GM10847 (cell line): ENCODE results near the gene C9.

Source experiments
- POLR2A ChIP-seq: IDR thresholded peaks from 2 replicates; pipeline ENCODE4 v1.6.1; 2011; ENCODE audit not compliant: insufficient read length; ENCODE audit errors: extremely low read depth

C9 gene

DNA sequence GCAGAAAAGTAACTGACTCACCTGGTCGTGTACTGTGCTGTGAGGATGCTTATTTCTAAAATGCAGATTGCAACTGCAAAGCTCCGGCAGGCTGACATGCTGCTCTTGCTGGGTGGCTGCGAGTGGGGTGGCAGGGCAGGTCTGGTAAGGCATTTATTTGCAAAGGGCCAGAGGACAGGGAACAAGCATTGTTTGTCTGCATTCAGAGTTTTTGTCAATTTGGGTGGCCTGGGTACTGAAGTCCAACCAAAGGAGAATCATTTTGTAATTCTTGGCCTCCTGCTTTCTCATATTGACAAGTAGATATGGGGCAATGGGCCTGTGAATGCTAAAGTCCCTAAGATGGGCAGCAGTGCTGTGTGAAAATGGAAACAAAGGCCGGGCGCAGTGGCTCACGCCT is at the start of gene C9:
C9 (minus strand) TSS at position 129 of the 400 bp plus-strand sequence; CDS start at position 98, 31 bp downstream.
- TF ChIP-seq POLR2A = no peak

DNA sequence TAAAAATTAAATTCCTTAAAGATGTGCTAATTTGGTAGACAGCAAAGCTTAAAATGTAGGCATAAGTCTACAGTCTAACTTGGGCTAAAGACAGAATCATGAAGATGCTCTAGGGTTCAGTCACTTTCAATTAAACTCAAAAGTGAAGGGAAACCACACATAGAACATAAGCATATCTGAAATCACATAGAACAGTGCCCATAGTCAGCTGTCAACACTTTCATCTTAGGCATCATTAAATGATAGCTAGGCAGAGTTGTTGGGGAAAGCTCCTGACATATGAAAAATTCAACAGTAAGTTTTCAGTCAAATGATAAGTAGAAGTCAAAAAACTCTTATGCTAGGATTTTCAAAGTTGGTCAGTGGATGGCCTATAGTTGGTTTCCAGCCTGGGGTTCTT is 49.5 kb upstream of the C9 start:
- TF ChIP-seq POLR2A = no peak

DNA sequence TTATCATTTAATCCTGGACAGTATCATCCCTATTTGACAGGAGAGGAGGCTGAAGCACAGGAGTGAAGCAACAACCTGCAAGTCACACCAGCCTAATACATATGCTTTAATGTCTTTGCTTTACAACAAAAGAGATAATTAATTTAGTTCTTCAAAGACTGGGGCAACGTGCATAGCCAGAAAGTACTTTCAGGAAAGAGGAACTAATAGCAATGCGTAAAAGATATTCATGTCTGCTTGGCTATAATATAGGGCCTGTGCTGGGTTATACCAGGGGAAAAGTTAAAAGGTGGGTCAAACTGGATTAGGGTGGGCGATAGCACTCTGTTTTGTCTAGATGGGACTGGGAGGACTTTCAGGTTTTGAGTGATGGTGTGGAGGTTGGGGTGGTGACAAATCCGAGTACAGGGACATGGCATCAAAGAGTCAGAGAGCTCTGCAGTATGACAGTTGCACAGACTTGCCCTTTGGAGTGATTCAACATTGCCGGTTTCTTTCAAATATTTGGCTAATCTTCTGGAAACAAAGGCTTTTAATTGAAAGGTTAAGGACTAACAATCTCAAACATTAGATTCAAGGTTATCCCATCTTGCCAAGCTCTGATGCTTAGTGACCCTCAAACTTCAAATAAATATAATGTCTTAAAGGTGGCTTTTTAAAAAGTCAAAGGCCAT is 48.6 kb upstream of the C9 start:
- TF ChIP-seq POLR2A = no peak

DNA sequence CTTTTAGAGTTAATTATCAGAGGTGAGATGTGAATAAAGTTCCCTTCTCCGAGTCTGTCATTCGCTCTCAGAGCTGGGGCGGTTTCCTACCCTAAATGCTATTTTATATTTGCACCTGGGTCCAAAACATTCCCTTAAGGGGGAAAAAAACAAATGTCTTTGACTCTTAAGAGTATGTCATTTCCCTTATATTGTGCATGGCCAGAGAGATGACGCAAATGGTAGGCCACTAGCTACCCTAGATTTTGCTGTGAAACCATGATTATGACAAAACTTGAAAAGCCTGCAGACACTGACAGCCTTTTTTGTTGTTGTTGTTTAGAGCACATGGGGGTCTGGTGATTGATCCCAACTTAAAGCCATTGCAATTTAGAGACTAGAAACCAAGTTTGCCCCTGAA is 47.7 kb upstream of the C9 start:
- no peak for TF ChIP-seq POLR2A

DNA sequence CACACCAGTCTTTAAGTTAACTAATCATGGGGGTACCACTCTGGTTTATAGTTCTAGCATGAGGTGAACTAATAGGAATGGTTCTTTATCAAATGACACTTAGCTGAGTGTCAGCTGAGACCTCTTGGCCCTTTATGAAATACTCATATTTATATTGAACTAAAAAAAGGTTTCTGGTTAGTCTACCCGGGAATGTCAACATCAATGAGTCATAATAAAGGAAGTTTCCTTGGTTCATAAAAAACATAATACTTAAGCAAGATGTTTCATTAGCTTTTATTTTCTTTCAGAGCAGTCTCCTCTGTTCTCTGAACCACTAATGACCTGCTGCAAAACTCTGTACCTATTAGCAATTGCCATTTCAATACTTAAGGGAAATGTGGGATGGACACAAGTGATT is 46.8 kb upstream of the C9 start:
- no peak for TF ChIP-seq POLR2A

DNA sequence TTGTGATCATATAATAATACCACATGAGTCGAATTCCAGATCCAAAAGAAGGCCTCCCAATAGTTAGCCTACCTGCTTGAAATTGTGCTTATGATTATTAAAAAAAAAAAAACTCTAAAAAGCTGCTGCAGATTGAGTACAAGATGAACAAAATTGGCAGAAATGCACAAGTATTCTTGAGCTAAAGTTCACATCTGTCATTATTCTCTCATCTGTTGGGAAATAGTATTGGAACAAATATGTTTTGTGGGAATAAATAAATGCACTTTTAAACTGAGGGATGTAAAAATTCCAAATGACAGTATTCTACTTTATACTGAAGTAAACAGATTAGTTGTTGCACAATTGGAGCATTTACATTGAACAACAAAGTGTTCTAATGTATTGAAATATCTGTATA is 44.7 kb upstream of the C9 start:
- no peak for TF ChIP-seq POLR2A

DNA sequence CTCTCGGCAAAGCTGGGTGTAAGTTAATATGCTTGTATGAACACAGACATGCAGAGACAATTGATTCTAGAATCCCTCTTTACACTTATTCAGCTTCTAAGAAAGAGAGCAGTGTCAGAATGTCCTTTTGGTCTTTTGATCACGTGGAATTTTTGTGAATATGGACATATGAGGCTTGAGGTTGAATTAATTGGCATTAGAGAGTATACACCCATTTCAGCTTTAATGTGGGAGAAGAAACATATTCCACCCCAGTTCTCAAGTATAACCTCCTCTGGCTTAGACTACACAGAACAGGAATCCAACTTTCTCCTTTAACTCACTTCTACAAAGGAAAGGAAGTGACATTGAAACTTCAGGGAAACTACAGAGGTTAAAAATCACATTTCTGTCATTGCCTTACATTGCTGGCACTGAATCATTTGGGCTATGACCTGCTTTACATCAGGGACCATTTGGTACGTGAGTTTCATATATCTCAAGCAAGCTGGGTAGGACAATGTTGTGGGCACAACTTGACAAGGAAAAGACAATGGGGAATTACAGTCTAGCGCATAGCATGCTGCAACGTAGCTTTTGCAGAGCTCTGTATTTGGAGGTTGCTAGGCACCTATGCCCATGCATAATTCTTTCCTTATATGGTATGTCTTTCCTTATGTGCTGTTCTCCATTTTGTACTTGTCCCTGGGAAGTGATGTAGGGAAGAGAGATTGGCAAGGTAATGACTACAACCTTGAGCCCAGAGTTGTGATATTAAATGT is 41.0 kb upstream of the C9 start:
- no peak for TF ChIP-seq POLR2A

DNA sequence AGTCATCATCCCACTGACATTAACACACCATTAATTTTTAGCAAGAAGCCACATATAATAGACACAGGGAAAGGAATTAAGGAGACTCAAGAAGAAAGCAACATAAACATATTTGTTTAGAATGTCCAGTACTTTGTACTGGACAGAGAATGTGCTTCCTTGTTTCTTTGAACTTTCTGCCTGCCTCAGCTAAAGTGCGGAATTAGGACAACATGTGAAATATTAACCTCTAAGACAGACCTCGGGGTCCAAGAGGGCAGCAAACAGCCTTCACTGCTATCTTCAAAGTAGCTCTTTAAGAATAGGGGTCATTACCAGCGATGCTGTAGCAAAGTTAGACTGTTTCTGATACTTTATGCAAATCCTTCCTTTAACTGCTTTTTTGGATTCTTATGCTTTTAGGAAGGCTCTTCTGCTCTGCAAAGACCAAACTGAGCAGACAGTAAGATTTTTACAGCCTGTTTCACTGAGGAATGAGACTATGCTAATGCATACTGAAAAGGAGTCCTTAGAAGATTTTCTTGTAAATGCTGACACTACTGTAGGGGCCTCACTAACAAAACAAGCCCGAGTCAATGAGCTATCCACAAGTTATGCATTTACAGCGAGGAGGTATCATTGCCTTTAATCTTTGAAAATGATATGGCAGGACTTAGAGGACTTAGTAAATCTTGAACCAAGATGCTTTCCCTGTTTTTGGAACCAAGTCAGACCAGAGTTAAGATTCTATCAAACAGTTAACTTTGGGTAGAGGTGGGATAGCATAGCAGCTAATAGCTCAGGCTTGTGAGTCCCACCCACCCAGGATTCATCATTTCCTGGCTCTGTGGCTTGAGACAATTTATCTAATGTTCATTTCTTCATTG is 36.7 kb upstream of the C9 start:
- no peak for TF ChIP-seq POLR2A

DNA sequence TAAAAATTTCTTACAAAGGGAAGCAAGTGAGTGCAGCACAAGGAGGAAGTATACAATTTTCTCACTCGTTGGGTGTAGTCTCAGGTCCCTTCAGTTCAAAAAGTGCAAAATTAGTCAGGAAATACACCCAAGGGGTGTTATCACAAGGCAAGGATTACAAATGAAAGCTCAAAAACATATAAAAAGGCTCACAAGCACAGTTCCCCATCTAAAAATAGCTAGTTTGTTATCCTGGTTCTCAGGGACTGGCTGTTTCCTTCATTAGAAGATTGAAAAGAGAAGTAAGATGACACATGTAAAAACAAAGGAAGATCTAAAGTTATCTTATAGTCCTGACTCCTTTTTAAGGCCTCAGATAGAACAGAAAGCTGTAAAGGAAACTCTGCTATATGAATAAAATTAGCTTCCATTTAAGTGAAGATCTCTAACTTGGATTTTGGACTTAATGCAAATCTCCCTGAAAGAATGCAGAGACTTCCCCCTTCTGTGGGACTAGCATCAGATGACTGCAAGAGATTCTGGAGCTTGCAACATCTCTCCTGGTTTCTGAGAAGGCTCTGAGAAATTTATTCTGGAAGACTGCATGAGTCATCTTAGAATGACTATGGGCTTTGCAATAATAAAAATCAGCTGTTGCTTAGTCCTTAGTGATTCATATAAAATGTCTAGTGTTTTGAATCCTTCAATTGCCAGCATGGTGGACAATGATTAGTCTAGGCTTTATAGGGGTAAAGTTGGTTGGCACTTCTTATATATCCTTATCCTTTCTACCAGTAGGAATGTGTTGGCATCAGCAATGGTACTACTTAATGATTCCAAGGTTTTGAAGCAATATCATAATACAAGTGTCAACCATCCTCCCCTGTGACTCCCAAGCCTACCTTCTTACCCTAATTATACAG is 35.1 kb upstream of the C9 start:
- no peak for TF ChIP-seq POLR2A

DNA sequence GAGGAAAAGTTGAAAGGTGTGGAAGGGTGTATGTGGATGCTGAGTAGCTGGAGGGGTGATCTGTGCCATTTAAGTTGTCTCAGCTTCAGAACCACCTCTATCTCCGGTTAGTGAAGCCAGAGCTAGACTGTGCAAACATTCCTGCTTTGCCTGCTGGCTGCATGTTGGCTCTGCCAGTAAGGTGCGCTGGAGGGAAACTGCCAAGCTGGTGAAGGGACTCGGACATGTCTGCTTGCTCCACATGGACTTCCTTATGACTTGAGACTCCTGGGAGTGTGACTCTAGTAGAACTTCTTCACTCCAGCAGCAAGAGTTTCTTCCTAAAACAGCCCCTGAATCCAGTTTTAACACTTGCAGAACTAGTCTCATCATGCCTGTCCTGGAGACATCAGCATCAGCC is 32.5 kb upstream of the C9 start:
- TF ChIP-seq POLR2A = no peak

DNA sequence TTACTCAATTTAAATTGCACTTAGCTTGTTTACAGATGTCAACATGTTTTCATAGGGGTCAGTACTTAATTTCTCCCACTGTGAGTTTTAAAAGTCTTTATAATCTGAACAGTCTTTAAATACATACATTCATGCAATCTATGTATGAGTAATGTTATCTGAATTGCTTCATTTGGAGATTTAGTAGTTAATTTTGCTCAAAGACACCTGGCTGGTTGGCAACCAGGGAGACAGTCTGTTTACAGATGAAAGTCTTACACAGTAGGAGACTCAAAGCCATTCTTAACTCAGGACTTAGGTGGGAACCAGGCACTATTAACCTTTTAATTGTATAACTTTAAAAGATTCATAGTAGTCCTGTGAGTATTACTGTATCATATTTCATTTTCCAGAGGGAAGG is 31.2 kb upstream of the C9 start:
- no peak for TF ChIP-seq POLR2A

DNA sequence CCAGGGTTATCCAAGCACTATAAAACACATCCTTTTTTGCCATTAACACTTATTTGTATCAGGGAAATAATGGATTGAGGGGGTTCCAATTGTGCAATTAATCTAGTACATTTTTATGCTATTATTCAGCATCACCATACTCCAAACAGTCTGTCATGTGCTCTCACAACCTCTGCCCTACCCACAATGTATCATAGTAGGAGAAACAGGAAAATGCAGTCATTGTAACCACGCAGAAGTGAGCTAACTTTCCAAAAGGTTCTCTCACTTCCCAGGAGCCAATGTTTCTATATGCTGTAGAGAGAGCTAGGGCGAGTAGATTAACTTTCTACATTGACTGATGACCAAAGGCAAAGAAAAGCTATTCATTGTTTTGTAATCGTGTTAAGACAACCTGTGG is 30.7 kb upstream of the C9 start:
- TF ChIP-seq POLR2A = no peak

DNA sequence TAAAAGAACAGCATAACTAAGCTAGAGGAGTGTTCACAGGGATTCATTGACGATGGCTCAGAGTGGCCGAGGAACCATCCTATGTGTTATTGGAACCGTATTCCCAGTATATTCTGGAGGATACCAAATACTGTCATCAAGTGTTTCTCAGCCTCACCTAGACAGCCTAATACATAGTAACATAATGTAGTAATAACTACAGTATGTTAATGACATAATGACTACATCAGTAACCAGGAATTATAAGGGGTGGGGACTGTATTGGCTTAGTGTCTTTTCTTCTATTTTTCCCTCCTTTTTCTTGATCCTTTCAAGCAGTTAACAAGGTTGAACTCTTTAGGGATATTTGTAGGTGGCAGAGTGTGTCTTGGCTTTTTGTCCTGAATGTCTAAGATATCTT is 26.6 kb upstream of the C9 start:
- no peak for TF ChIP-seq POLR2A

DNA sequence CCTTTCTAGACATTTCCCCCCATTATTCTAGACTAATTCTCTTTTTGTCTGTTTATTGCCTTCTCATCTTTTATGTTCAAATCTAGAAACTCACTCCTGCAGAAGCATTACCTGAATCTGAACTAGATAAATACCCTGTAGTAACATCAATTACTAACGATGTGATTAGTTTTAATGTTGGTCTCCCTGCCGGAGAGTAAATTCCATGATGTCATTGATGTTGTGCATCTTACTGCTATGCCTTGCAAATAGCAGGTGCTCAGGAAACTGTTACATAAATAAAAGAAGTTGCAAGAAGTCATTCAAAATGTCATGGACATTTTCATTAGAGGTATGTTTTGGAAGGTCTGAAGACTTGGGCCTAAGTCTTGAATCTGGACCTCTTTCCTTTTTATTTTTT is 23.0 kb upstream of the C9 start:
- TF ChIP-seq POLR2A = no peak

DNA sequence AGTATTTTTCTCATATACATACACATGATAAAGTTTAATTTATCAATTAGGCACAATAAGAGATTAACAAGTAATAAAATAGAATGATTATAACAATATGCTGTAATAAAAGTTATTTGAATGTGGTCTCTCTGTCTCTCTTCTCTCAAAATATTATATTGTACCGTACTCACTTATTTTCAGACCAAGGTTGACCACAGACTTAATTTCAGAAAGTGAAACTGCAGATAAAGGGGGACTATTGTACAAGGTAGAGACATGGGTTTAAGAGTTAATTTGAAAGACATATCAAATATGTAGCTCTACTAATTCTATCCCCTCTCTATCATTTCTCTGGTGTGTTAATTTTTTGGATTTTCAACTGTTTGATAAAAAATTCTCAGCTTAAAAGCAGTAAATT is 20.0 kb upstream of the C9 start:
- no peak for TF ChIP-seq POLR2A
